Measurements from ENCODE around the gene TDRD12.

Gene TDRD12

GRCh38 chr19:32816555-32817099 lies 97.1 kb downstream of the TDRD12 start:
- no peak overlapping the region for H3K4me3 ChIP-seq (ENCODE audit: low read depth, low read length)
- TF ChIP-seq CTCF (IDR thresholded peaks at IDR 0.05; ENCODE audit: borderline replicate concordance, insufficient read depth, low read depth, low read length), result no peak

- no peak overlapping the region for H3K4me3 ChIP-seq (ENCODE audit: low read depth, low read length)
- TF ChIP-seq CTCF (IDR thresholded peaks at IDR 0.05; ENCODE audit: borderline replicate concordance, insufficient read depth, low read depth, low read length), result no peak
Observed at GRCh38 chr19:32817569-32818476, 98.3 kb downstream of the TDRD12 start.

- no peak for TF ChIP-seq CTCF (IDR thresholded peaks at IDR 0.05; ENCODE audit: borderline replicate concordance, insufficient read depth, low read depth, low read length)
- H3K4me3 ChIP-seq (ENCODE audit: low read depth, low read length), result no peak overlapping the region
Observed at GRCh38 chr19:32818536-32818935, 99.0 kb downstream of the TDRD12 start.

- TF ChIP-seq CTCF (IDR thresholded peaks at IDR 0.05; ENCODE audit: borderline replicate concordance, insufficient read depth, low read depth, low read length), result no peak
Observed at GRCh38 chr19:32819419-32820400, 100.1 kb downstream of the TDRD12 start.

GRCh38 chr19:32822916-32823746 lies 103.6 kb downstream of the TDRD12 start:
- no peak overlapping the region for H3K4me3 ChIP-seq (ENCODE audit: low read depth, low read length)
- TF ChIP-seq CTCF (IDR thresholded peaks at IDR 0.05; ENCODE audit: borderline replicate concordance, insufficient read depth, low read depth, low read length), result no peak

More at GRCh38 chr19:32819419-32820400, 100.1 kb downstream of the TDRD12 start:
- H3K4me3 ChIP-seq (ENCODE audit: low read depth, low read length), result no peak overlapping the region

GRCh38 chr19:32823747-32824102 lies 104.2 kb downstream of the TDRD12 start:
- H3K4me3 ChIP-seq (ENCODE audit: low read depth, low read length), result no peak overlapping the region
- TF ChIP-seq CTCF (IDR thresholded peaks at IDR 0.05; ENCODE audit: borderline replicate concordance, insufficient read depth, low read depth, low read length), result no peak

All from GM12875 (cell line).